ENCODE data around the gene TNS1. TPM values are rescaled to one million over a fixed set of nuclear protein-coding genes. Genes with fewer than 3 reads are reported as not detected.

Gene TNS1
- total and polyA plus RNA-seq, 9 of the 15 experiments (the other 6 are each of a cell fraction or from before 2014, with no cell fraction given), result 0.13 to 2.7 (median 0.77) TPM

DNA sequence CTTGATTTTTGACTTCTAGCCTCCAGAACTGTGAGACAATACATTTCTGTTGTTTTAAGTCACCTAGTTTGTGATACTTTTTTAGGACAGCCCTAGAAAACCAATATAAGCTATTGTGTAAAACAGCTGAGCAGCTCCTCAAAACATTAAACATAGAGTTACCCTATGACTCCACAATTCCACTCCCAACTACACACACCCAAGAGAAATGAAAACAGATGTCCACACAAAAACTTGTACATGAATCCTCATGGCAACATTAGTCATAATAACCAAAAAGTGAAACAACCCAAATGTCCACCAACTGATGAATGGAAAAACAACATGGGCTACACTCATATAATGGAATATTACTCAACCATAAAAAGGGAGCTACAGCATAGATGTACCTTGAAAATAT, 32.6 kb downstream of the TNS1 start (continued):
- TF ChIP-seq HMG20A (CRISPR knock-in tag; conservative IDR thresholded peaks at IDR 0.05) (no peak), RB1 (IDR thresholded peaks at IDR 0.05; ENCODE audit: low read depth) (no peak), SMARCA4 (IDR thresholded peaks at IDR 0.05) (no peak)

DNA sequence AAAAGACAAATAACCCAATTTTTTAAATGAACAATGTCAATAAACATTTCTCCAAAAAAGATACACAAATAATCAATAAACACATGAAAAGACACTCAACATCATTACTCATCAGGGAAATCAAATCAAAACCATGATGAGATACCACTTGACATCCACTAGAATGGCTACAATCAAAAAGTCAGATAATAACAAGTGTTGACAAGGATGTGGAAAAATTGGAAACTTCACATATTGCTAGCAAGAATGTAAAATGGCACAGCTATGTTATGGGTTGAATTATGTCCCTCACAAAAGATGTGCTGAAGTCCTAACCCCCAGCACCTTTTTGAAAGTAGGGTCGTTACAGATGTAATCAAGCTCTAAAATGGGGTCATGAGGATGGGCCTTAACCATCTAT, 33.2 kb downstream of the TNS1 start:
- no peak overlapping the region for H3K27ac ChIP-seq (ENCODE audit: extremely low read depth, low read depth, low read length)
- peaks cover 0 to 19% of the 10 kb centered on the region in 2 experiments; a peak in 2 of 5 replicates for H3K27me3 ChIP-seq (ENCODE audit: control insufficient read depth in 2 of 2, insufficient read depth in 2 of 2, low read length in 2 of 2)
- no peaks in the 10 kb centered on the region; a peak in 1 of 5 replicates for H3K4me1 ChIP-seq (replicated peaks in 1 of 2; ENCODE audit: control insufficient read depth in 2 of 2, insufficient read depth in 2 of 2, low read length in 2 of 2)
- H3K36me3 ChIP-seq (ENCODE audit: control insufficient read depth, insufficient read depth, low read length), result no peaks in the 10 kb centered on the region
- H3K4me2 ChIP-seq (ENCODE audit: insufficient read depth, low read length), result no peak overlapping the region
- no peak for FAIRE-seq
- no peaks in the 10 kb centered on the region for H3K79me2 ChIP-seq (ENCODE audit: control insufficient read depth, insufficient read depth, low read length)
- in situ Hi-C loops (cut with MboI) (no loop called here), intact Hi-C loops (cut with micrococcal nuclease) (no loop called here)
- no peaks in the 10 kb centered on the region for H3K9me1 ChIP-seq (ENCODE audit: control insufficient read depth, insufficient read depth, low read length)
- no TSS peak for BruUV-seq (replicated peaks)
- H3K9ac ChIP-seq (ENCODE audit: insufficient read depth in 1 of 2, low read depth in 2 of 2, low read length in 2 of 2), result no peak overlapping the region
- H3K9me3 ChIP-seq (replicated peaks; ENCODE audit: control insufficient read depth, insufficient read depth, low read depth, low read length), result no peaks in the 10 kb centered on the region
- ChIA-PET POLR2A (interaction anchor here (0.6 kb wide), 1 partner anchor 19 kb away, joined by 3 read pairs; no protein-coding TSS in a partner anchor), CTCF (ENCODE audit: low intra/inter-chr PET ratio) (no interaction called here)
- no peak for ATAC-seq
- no peak overlapping the region for H3K4me3 ChIP-seq
- no peaks in the 10 kb centered on the region for H4K20me1 ChIP-seq (replicated peaks; ENCODE audit: control insufficient read depth, insufficient read depth, low read length)
- no peak overlapping the region for H2AFZ ChIP-seq (ENCODE audit: low read depth, low read length)
- 0% methylated on average over 1 of the region's 1 CpG for WGBS (ENCODE audit: insufficient coverage, low coverage, missing lambda C conversion rate)
- no peak for DNase-seq (ENCODE audit: extremely low read depth in 1 of 4, low spot score in 3 of 4)
- TF ChIP-seq, protein P1, sequence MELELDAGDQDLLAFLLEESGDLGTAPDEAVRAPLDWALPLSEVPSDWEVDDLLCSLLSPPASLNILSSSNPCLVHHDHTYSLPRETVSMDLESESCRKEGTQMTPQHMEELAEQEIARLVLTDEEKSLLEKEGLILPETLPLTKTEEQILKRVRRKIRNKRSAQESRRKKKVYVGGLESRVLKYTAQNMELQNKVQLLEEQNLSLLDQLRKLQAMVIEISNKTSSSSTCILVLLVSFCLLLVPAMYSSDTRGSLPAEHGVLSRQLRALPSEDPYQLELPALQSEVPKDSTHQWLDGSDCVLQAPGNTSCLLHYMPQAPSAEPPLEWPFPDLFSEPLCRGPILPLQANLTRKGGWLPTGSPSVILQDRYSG (tag; conservative IDR thresholded peaks at IDR 0.05; ENCODE audit: low read depth), result no peak
- TF ChIP-seq, protein P2, sequence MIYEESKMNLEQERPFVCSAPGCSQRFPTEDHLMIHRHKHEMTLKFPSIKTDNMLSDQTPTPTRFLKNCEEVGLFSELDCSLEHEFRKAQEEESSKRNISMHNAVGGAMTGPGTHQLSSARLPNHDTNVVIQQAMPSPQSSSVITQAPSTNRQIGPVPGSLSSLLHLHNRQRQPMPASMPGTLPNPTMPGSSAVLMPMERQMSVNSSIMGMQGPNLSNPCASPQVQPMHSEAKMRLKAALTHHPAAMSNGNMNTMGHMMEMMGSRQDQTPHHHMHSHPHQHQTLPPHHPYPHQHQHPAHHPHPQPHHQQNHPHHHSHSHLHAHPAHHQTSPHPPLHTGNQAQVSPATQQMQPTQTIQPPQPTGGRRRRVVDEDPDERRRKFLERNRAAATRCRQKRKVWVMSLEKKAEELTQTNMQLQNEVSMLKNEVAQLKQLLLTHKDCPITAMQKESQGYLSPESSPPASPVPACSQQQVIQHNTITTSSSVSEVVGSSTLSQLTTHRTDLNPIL (CRISPR knock-in tag; IDR thresholded peaks at IDR 0.05), result no peak
- TF ChIP-seq, protein P3, sequence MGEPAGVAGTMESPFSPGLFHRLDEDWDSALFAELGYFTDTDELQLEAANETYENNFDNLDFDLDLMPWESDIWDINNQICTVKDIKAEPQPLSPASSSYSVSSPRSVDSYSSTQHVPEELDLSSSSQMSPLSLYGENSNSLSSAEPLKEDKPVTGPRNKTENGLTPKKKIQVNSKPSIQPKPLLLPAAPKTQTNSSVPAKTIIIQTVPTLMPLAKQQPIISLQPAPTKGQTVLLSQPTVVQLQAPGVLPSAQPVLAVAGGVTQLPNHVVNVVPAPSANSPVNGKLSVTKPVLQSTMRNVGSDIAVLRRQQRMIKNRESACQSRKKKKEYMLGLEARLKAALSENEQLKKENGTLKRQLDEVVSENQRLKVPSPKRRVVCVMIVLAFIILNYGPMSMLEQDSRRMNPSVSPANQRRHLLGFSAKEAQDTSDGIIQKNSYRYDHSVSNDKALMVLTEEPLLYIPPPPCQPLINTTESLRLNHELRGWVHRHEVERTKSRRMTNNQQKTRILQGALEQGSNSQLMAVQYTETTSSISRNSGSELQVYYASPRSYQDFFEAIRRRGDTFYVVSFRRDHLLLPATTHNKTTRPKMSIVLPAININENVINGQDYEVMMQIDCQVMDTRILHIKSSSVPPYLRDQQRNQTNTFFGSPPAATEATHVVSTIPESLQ (CRISPR knock-in tag; IDR thresholded peaks at IDR 0.05), result no peak
- TF ChIP-seq NR2C2 (CRISPR knock-in tag; IDR thresholded peaks at IDR 0.05) (no peak), NR2C2 (tag; IDR thresholded peaks at IDR 0.05) (no peak)
- TF ChIP-seq, protein P4, sequence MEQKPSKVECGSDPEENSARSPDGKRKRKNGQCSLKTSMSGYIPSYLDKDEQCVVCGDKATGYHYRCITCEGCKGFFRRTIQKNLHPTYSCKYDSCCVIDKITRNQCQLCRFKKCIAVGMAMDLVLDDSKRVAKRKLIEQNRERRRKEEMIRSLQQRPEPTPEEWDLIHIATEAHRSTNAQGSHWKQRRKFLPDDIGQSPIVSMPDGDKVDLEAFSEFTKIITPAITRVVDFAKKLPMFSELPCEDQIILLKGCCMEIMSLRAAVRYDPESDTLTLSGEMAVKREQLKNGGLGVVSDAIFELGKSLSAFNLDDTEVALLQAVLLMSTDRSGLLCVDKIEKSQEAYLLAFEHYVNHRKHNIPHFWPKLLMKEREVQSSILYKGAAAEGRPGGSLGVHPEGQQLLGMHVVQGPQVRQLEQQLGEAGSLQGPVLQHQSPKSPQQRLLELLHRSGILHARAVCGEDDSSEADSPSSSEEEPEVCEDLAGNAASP (IDR thresholded peaks at IDR 0.05), result no peak
- TF ChIP-seq, protein P5, sequence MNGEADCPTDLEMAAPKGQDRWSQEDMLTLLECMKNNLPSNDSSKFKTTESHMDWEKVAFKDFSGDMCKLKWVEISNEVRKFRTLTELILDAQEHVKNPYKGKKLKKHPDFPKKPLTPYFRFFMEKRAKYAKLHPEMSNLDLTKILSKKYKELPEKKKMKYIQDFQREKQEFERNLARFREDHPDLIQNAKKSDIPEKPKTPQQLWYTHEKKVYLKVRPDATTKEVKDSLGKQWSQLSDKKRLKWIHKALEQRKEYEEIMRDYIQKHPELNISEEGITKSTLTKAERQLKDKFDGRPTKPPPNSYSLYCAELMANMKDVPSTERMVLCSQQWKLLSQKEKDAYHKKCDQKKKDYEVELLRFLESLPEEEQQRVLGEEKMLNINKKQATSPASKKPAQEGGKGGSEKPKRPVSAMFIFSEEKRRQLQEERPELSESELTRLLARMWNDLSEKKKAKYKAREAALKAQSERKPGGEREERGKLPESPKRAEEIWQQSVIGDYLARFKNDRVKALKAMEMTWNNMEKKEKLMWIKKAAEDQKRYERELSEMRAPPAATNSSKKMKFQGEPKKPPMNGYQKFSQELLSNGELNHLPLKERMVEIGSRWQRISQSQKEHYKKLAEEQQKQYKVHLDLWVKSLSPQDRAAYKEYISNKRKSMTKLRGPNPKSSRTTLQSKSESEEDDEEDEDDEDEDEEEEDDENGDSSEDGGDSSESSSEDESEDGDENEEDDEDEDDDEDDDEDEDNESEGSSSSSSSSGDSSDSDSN (IDR thresholded peaks at IDR 0.05; ENCODE audit: borderline replicate concordance in 1 of 2, low read depth in 2 of 2, low read length in 2 of 2), result no peak

All from K562 (cell line).